C4-2B (cell line): ENCODE measurements around the gene MAD2L2.

ENCODE experiments used
- CTCF ChIP-seq: fragments of 450-650 bp; conservative IDR thresholded peaks from 2 replicates; pipeline ENCODE4 v1.5.1; 2017; ENCODE audit warnings: mild to moderate bottlenecking
- ZFX ChIP-seq: fragments of 450-650 bp; IDR thresholded peaks from 2 replicates; pipeline ENCODE4 v1.6.1; 2017

DNA sequence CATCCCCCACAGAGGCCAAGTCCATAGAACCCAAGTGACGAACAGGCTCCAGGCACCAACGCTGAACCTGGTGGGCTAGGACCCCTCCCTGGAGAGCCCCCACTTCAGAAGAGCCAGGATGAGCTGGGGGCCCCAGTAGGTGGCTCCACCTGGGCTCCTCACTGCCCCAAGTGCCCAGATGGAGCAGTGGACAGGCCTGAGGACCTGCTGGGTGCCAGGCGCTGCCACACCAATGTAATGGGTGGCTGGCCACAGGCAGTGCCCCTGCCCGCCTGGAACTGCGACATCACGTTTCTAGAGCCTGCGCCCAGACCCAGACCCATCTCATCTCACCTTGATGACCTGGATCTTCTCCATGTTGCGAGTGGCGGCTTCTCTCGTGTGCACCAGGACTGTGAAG is 5.6 kb downstream of the MAD2L2 start:
- TF ChIP-seq CTCF (no peak), ZFX (no peak)
